B cell (primary cell): Measurements from ENCODE around the gene GPR21. TPM values are rescaled to one million over a fixed set of nuclear protein-coding genes. Genes with fewer than 3 reads are reported as not detected.
A peak's percentile ranks its signal among the peaks of the same experiment; 100 is the strongest.

ENCODE experiments used
- ATAC-seq: fragments of 200-7000 bp; cut with Tn5 transposase; one replicate; pipeline ENCODE4 v1.10.0; 2021; ENCODE audit warnings: low read depth, mild to moderate bottlenecking, moderate number of reproducible peaks, moderate library complexity
- CTCF ChIA-PET: fragments of 350-600 bp; sonication (Branson Sonifier 250); formaldehyde crosslinking; loops from one replicate; lab custom pipeline; 2021; ENCODE audit warnings: antibody characterized with exemption, inconsistent platforms; lab: Charles Lee
- POLR2A ChIA-PET: fragments of 350-600 bp; sonication (Branson Sonifier 250); formaldehyde crosslinking; loops from one replicate; lab custom pipeline; 2021; ENCODE audit warnings: antibody characterized with exemption; lab: Charles Lee
- DNase-seq: peaks from one replicate; pipeline ENCODE4 v3.0.0; 2013
- H2AFZ ChIP-seq: 2 replicates; pipeline ENCODE4 v1.6.1; 2012; ENCODE audit warnings: mild to moderate bottlenecking, low read depth, low read length; ENCODE audit not compliant: insufficient read depth, poor library complexity, severe bottlenecking
- H3K27ac ChIP-seq, 2 donors: 1 replicate in 1 of 2; 2 replicates in 1 of 2; pipeline ENCODE4 v1.5.1; 2012 to 2013; ENCODE audit warnings: low read length in 2 of 2, mild to moderate bottlenecking in 2 of 2, moderate library complexity in 1 of 2
- H3K27me3 ChIP-seq, 4 experiments: fragments of 200-600 bp in 1 of 4; sonication (generic) in 1 of 4; replicated peaks in 1 of 4; 1 replicate in 2 of 4; 2 replicates in 2 of 4; pipeline versions ENCODE4 v1.6.1 to v1.7.0; 2013 to 2016; ENCODE audit warnings: low read length in 3 of 4, mild to moderate bottlenecking in 2 of 4, mixed read lengths in 1 of 4, moderate library complexity in 1 of 4; ENCODE audit not compliant: insufficient read depth in 4 of 4, control insufficient read depth in 3 of 4; ENCODE audit errors: control extremely low read depth in 1 of 4
- H3K36me3 ChIP-seq, 2 experiments: replicated peaks in 1 of 2; 1 replicate in 1 of 2; 2 replicates in 1 of 2; pipeline versions ENCODE4 v1.6.1 to v1.7.1; 2013; ENCODE audit warnings: low read length in 1 of 2; ENCODE audit not compliant: insufficient read depth in 2 of 2, control insufficient read depth in 1 of 2; ENCODE audit errors: control extremely low read depth in 1 of 2, extremely low read depth in 1 of 2
- H3K4me1 ChIP-seq, 2 donors: fragments of 200-600 bp in 1 of 2; sonication (generic) in 1 of 2; 1 replicate in 1 of 2; 2 replicates in 1 of 2; pipeline versions ENCODE4 v1.5.1 to v1.6.1; 2013 to 2017; ENCODE audit warnings: low read length in 2 of 2; ENCODE audit not compliant: control insufficient read depth in 2 of 2, insufficient read depth in 2 of 2
- H3K4me2 ChIP-seq: replicated peaks from 2 replicates; pipeline ENCODE3; 2012; ENCODE audit warnings: mild to moderate bottlenecking, low read depth, low read length; ENCODE audit not compliant: poor library complexity, severe bottlenecking
- H3K4me3 ChIP-seq, 5 experiments: fragments of 200-600 bp in 1 of 5; sonication (generic) in 1 of 5; 1 replicate in 3 of 5; 2 replicates in 2 of 5; pipeline versions ENCODE4 v1.5.1 to v1.7.0; 2011 to 2016; ENCODE audit warnings: low read length in 4 of 5, mild to moderate bottlenecking in 4 of 5, low read depth in 2 of 5, control low read depth in 1 of 5, moderate library complexity in 1 of 5; ENCODE audit not compliant: insufficient read depth in 1 of 5; ENCODE audit errors: control extremely low read depth in 1 of 5, extremely low read depth in 1 of 5
- H3K79me2 ChIP-seq: fragments of 200-600 bp; sonication (generic); one replicate; pipeline ENCODE4 v1.6.0; 2016; ENCODE audit warnings: low read length; ENCODE audit not compliant: control insufficient read depth, insufficient read depth
- H3K9ac ChIP-seq: fragments of 200-600 bp; sonication (generic); 2 replicates; pipeline ENCODE4 v1.6.1; 2017; ENCODE audit warnings: mild to moderate bottlenecking, low read length, moderate library complexity
- H3K9me3 ChIP-seq, 3 donors: one replicate each; pipeline versions ENCODE4 v1.6.1 to v1.7.1; 2013; ENCODE audit warnings: low read length in 2 of 3; ENCODE audit not compliant: control insufficient read depth in 2 of 3, insufficient read depth in 1 of 3; ENCODE audit errors: control extremely low read depth in 1 of 3
- H4K20me1 ChIP-seq: 2 replicates; pipeline ENCODE4 v1.6.0; 2012; ENCODE audit warnings: mild to moderate bottlenecking, low read length; ENCODE audit not compliant: insufficient read depth, control insufficient read depth, poor library complexity, severe bottlenecking
- H3K27ac Mint-ChIP-seq: one replicate; pipeline ENCODE4 v1.8.0; 2021; ENCODE audit warnings: mixed read lengths
- H3K27me3 Mint-ChIP-seq: one replicate; pipeline ENCODE4 v1.8.0; 2021; ENCODE audit warnings: mixed read lengths
- H3K4me1 Mint-ChIP-seq: one replicate; pipeline ENCODE4 v1.8.0; 2021; ENCODE audit warnings: mixed read lengths
- H3K4me3 Mint-ChIP-seq: one replicate; pipeline ENCODE4 v1.8.0; 2021; ENCODE audit warnings: mixed read lengths
- H3K9me3 Mint-ChIP-seq: one replicate; pipeline ENCODE4 v1.8.0; 2022; ENCODE audit warnings: mixed read lengths; ENCODE audit not compliant: insufficient read depth
- EZH2 ChIP-seq: IDR thresholded peaks from 2 replicates; pipeline ENCODE4 v1.6.1; 2012; ENCODE audit warnings: borderline replicate concordance, low read depth, mild to moderate bottlenecking, moderate library complexity, low read length; ENCODE audit not compliant: insufficient read depth, poor library complexity, severe bottlenecking
- WGBS: methylation state at CpG from one replicate; pipeline ENCODE4 v1.1.5; 2013; ENCODE audit warnings: missing lambda C conversion rate; ENCODE audit not compliant: insufficient coverage; 5-methylcytosine and 5-hydroxymethylcytosine counted together
- intact Hi-C: fragments of 100-400 bp; cut with micrococcal nuclease; formaldehyde crosslinking; loops from one replicate; pipeline ENCODE4 v1.10.0; 2022
- polyA minus RNA-seq: library from RNA; depleted of rRNA, polyadenylated mRNA; stranded (reverse); fragments of >200 nt; gene quantifications from 2 replicates; pipeline ENCODE4 v1.2.3, GENCODE V29; 2012
- polyA plus RNA-seq: library from polyadenylated mRNA; depleted of rRNA; stranded (reverse); fragments of >200 nt; gene quantifications from 2 replicates; pipeline ENCODE4 v1.2.3, GENCODE V29; 2012
- total RNA-seq, 2 donors: library from RNA; stranded (reverse); fragments of 120-200 nt in 1 of 2; gene quantifications; 1 replicate in 1 of 2; 2 replicates in 1 of 2; pipeline versions ENCODE4 v1.2.3 to v1.2.4, GENCODE V29; 2013 to 2022
- TF ChIP-seq, protein P1 (sequence below): fragments of 200-600 bp; IDR thresholded peaks from one replicate; pipeline ENCODE4 v1.8.0; 2022; ENCODE audit warnings: antibody characterized with exemption, mild to moderate bottlenecking

Gene GPR21, protein sequence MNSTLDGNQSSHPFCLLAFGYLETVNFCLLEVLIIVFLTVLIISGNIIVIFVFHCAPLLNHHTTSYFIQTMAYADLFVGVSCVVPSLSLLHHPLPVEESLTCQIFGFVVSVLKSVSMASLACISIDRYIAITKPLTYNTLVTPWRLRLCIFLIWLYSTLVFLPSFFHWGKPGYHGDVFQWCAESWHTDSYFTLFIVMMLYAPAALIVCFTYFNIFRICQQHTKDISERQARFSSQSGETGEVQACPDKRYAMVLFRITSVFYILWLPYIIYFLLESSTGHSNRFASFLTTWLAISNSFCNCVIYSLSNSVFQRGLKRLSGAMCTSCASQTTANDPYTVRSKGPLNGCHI
- total RNA-seq (2.3 and 2.5 TPM in 2 replicates), polyA plus RNA-seq (0.13 TPM in 1 of 2 replicates, not detected in the other), polyA minus RNA-seq (1.00 and 2.6 TPM in 2 replicates)
- 0.96 TPM for total RNA-seq (2013)

DNA sequence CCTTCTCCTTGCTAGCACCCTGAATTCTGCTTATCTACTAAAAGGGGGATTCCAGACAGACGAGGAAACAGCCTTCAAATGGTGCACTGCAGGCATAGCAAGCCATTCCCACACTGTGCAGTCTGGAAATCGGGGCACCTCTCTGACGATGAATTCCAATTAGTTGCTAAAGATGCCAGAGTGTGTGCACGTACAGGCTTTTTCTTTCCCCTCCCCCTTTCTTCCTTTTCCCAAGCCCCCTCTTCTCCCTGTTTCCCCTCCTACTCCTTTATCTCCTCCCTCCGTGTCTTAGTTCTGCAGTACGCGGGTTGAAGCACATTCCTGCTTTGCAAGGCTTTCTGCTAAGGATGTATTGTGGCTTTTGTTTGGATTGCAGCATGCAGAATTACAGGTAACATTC is at the start of gene GPR21:
GPR21 (plus strand) TSS at position 316 of the 400 bp plus-strand sequence. CDS start 900 bp downstream, outside the sequence.
- intact Hi-C loops: no loop called here

DNA sequence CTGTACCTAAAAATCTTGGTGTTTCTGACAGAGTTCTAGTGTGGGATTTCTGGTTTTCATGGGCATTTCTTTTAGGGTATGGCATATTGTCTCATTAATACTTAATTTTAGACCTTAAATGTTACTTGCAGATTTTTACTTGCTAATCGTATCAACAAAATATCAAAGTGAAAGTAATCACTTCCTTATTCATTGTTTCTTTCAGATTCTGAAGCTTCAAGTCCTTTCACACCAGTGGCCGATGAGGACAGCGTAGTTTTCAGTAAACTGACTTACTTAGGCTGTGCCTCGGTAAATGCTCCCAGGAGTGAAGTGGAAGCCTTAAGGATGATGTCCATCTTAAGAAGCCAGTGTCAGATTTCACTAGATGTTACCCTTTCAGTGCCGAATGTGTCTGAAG is 47.5 kb upstream of the GPR21 start:
- no peaks in the 10 kb centered on the region for H3K4me1 ChIP-seq
- H3K36me3 ChIP-seq: peaks cover 5 to 47% of the 10 kb centered on the region in 2 experiments
- no peaks in the 10 kb centered on the region for H3K79me2 ChIP-seq
- H3K9ac ChIP-seq: peak overlapping the region; percentile 33
- no peaks in the 10 kb centered on the region for H3K27me3 ChIP-seq
- Mint-ChIP-seq H3K27ac (no peak overlapping the region), H3K4me1 (peaks cover 7% of the 10 kb centered on the region), H3K9me3 (no peaks in the 10 kb centered on the region), H3K4me3 (peak overlapping the region; percentile 47), H3K27me3 (no peaks in the 10 kb centered on the region)
- no peaks in the 10 kb centered on the region for H3K9me3 ChIP-seq
- POLR2A ChIA-PET: no interaction called here
- DNase-seq (peak; percentile 13), ATAC-seq (no peak)
- TF ChIP-seq, protein P1, sequence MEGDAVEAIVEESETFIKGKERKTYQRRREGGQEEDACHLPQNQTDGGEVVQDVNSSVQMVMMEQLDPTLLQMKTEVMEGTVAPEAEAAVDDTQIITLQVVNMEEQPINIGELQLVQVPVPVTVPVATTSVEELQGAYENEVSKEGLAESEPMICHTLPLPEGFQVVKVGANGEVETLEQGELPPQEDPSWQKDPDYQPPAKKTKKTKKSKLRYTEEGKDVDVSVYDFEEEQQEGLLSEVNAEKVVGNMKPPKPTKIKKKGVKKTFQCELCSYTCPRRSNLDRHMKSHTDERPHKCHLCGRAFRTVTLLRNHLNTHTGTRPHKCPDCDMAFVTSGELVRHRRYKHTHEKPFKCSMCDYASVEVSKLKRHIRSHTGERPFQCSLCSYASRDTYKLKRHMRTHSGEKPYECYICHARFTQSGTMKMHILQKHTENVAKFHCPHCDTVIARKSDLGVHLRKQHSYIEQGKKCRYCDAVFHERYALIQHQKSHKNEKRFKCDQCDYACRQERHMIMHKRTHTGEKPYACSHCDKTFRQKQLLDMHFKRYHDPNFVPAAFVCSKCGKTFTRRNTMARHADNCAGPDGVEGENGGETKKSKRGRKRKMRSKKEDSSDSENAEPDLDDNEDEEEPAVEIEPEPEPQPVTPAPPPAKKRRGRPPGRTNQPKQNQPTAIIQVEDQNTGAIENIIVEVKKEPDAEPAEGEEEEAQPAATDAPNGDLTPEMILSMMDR: no peak
- TF ChIP-seq EZH2: no peak
- CTCF ChIA-PET: no interaction called here
- whole genome bisulfite sequencing: 78% methylated on average over 4 of the region's 5 CpGs
- peak overlapping the region in 1 of 5 experiments; percentile 17 for H3K4me3 ChIP-seq
- intact Hi-C loops: no loop called here
- H3K27ac ChIP-seq: peak overlapping the region in 1 of 2 donors; percentile 47
- peak overlapping the region; percentile 27 for H3K4me2 ChIP-seq
- peak overlapping the region; percentile 30 for H2AFZ ChIP-seq
- no peaks in the 10 kb centered on the region for H4K20me1 ChIP-seq

More for the DNA sequence above, at the start of gene GPR21:
- peaks cover 0 to 10% of the 10 kb centered on the region in 2 experiments for H3K36me3 ChIP-seq
- ChIA-PET POLR2A (no interaction called here), CTCF (interaction anchor here (1.4 kb wide), 1 partner anchor 12 kb away, joined by 3 read pairs; no protein-coding TSS in a partner anchor)
- no peak within 1 kb of the TSS for H2AFZ ChIP-seq
- WGBS: 39% methylated on average over 2 of the region's 7 CpGs
- H3K27ac Mint-ChIP-seq: no peak within 1 kb of the TSS
- no peak within 1 kb of the TSS for H3K27ac ChIP-seq
- H3K4me3 Mint-ChIP-seq: no peak within 1 kb of the TSS
- H3K9me3 ChIP-seq: no peaks in the 10 kb centered on the region
- no peak for ATAC-seq
- no peaks in the 10 kb centered on the region for H3K27me3 Mint-ChIP-seq
- H3K4me1 Mint-ChIP-seq: peaks cover 24% of the 10 kb centered on the region
- peak within 1 kb of the TSS; percentile 11 for H3K4me2 ChIP-seq
- H3K9ac ChIP-seq: no peak within 1 kb of the TSS
- no peak within 1 kb of the TSS for H3K4me3 ChIP-seq
- no peaks in the 10 kb centered on the region for H4K20me1 ChIP-seq
- H3K27me3 ChIP-seq: no peaks in the 10 kb centered on the region
- no peaks in the 10 kb centered on the region for H3K79me2 ChIP-seq
- no peak for DNase-seq
- H3K4me1 ChIP-seq: peaks cover 13 to 20% of the 10 kb centered on the region in 2 donors
- TF ChIP-seq, protein P1: no peak
- no peak for TF ChIP-seq EZH2
- H3K9me3 Mint-ChIP-seq: no peaks in the 10 kb centered on the region
